ENCODE results near the gene SNRPA. TPM values are rescaled to one million over a fixed set of nuclear protein-coding genes. Genes with fewer than 3 reads are reported as not detected.

The SNRPA gene
- total and polyA plus RNA-seq, 8 donors = 4.9 to 258 (median 58.8) TPM

DNA sequence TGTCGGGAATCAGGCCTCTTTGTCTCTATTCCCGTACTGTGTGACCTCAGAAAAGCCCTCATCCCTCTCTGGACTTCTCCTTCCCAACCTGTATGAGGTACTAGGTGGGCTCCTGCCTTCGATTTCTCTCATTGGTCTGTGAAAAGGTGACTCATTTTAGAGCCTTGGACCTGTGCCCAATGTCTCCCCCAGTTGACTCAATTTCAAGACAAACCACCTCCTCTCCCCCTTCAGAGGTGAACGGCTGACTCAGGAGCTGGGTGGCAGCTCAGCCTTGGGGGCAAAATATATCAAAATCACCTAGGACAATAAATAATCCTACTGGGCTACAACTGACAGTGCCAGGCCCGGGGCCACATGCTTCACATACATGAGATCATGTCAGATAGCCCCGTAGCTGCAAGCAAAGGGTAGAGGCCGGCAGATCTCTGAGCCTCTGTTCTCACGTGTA lies 34.9 kb upstream of the SNRPA start:
- peaks cover 30 to 70% (median 52%) of the 10 kb centered on the region in 4 donors for H3K4me1 ChIP-seq
- no peaks in the 10 kb centered on the region for H3K27me3 ChIP-seq
- DNase-seq = no peak
- no peaks in the 10 kb centered on the region for H3K9me3 ChIP-seq
- peak overlapping the region; percentile 75 to 88 (median 84) for H3K4me3 ChIP-seq
- intact Hi-C loops (cut with DNase I; ENCODE audit: low total_unique reads) = no loop called here
- 1 to 3% (median 1%) methylated on average over 8 of the region's 8 CpGs for WGBS, 5 donors
- no peak for TF ChIP-seq EP300 (IDR thresholded peaks at IDR 0.05)
- no peak for TF ChIP-seq POLR2A (IDR thresholded peaks at IDR 0.05)
- TF ChIP-seq, protein P1, sequence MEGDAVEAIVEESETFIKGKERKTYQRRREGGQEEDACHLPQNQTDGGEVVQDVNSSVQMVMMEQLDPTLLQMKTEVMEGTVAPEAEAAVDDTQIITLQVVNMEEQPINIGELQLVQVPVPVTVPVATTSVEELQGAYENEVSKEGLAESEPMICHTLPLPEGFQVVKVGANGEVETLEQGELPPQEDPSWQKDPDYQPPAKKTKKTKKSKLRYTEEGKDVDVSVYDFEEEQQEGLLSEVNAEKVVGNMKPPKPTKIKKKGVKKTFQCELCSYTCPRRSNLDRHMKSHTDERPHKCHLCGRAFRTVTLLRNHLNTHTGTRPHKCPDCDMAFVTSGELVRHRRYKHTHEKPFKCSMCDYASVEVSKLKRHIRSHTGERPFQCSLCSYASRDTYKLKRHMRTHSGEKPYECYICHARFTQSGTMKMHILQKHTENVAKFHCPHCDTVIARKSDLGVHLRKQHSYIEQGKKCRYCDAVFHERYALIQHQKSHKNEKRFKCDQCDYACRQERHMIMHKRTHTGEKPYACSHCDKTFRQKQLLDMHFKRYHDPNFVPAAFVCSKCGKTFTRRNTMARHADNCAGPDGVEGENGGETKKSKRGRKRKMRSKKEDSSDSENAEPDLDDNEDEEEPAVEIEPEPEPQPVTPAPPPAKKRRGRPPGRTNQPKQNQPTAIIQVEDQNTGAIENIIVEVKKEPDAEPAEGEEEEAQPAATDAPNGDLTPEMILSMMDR (IDR thresholded peaks at IDR 0.05) = no peak
- no peak for TF ChIP-seq POLR2AphosphoS5 (IDR thresholded peaks at IDR 0.05)
- H3K36me3 ChIP-seq = peaks cover 3 to 27% (median 22%) of the 10 kb centered on the region in 4 donors
- H3K27ac ChIP-seq = peak overlapping the region; percentile 98 to 100 (median 99)

GRCh38 chr19:40716482-40717324 lies 34.3 kb upstream of the SNRPA start, which contains the start of the genes COQ8B and ITPKC:
Gene COQ8B (minus strand): TSS chr19:40716886. CDS start chr19:40714632, 2,254 bp downstream.
Gene ITPKC (plus strand): TSS chr19:40717112. CDS start chr19:40717136, 24 bp downstream.
- intact Hi-C loops (cut with DNase I; ENCODE audit: low total_unique reads) = no loop called here
- 0 to 1% (median 0%) methylated on average over 15 to 76 of the region's 76 CpGs for WGBS, 5 donors
- H3K4me1 ChIP-seq = peaks cover 36 to 77% (median 58%) of the 10 kb centered on the region in 4 donors

DNA sequence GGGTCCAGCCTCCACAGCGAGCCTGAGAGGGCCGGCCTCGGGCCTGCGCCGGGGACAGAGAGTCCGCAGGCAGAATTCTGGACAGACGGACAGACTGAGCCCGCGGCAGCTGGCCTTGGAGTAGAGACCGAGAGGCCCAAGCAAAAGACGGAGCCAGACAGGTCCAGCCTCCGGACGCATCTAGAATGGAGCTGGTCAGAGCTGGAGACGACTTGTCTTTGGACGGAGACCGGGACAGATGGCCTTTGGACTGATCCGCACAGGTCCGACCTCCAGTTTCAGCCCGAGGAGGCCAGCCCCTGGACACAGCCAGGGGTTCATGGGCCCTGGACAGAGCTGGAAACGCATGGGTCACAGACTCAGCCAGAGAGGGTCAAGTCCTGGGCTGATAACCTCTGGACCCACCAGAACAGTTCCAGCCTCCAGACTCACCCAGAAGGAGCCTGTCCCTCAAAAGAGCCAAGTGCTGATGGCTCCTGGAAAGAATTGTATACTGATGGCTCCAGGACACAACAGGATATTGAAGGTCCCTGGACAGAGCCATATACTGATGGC lies 33.6 kb upstream of the SNRPA start:
- H3K4me3 ChIP-seq = peak overlapping the region; percentile 75 to 88 (median 84)
- peaks cover 43 to 84% (median 65%) of the 10 kb centered on the region in 4 donors for H3K4me1 ChIP-seq
- TF ChIP-seq POLR2AphosphoS5 (IDR thresholded peaks at IDR 0.05) (no peak), POLR2A (IDR thresholded peaks at IDR 0.05) (no peak), EP300 (IDR thresholded peaks at IDR 0.05) (no peak)
- TF ChIP-seq, protein P1 (IDR thresholded peaks at IDR 0.05) = no peak
- H3K27me3 ChIP-seq = no peaks in the 10 kb centered on the region
- 0 to 2% (median 1%) methylated on average over 10 to 20 of the region's 20 CpGs for WGBS, 5 donors
- peaks cover 3 to 20% (median 11%) of the 10 kb centered on the region in 4 donors for H3K36me3 ChIP-seq
- DNase-seq = no peak
- H3K9me3 ChIP-seq = no peaks in the 10 kb centered on the region
- peak overlapping the region; percentile 98 to 100 (median 99) for H3K27ac ChIP-seq
- intact Hi-C loops (cut with DNase I; ENCODE audit: low total_unique reads) = no loop called here

More at GRCh38 chr19:40716482-40717324, 34.3 kb upstream of the SNRPA start, which contains the start of the genes COQ8B and ITPKC:
- peak; percentile 100 for DNase-seq
- no peak for TF ChIP-seq EP300 (IDR thresholded peaks at IDR 0.05)
- peak; percentile 76 to 97 (median 95) for TF ChIP-seq POLR2AphosphoS5 (IDR thresholded peaks at IDR 0.05)
- TF ChIP-seq, protein P1 (IDR thresholded peaks at IDR 0.05) = peak in 1 of 7 experiments; percentile 29
- peak in 2 of 4 donors; percentile 58 to 60 for TF ChIP-seq POLR2A (IDR thresholded peaks at IDR 0.05)
- Histone ChIP-seq H3K9me3 (no peaks in the 10 kb centered on the region), H3K27me3 (no peaks in the 10 kb centered on the region), H3K27ac (peak within 1 kb of the TSS; percentile 98 to 100 (median 99)), H3K4me3 (peak within 1 kb of the TSS; percentile 75 to 88 (median 84)), H3K36me3 (peaks cover 3 to 21% (median 17%) of the 10 kb centered on the region in 4 donors)
